GM12891 (cell line): ENCODE results near the gene ZBTB14.

Source experiments
- DNase-seq: peaks from one replicate; pipeline ENCODE4 v3.0.0; 2011; ENCODE audit warnings: low spot score; ENCODE audit not compliant: insufficient read length
- FAIRE-seq: peaks from 2 replicates; lab custom pipeline; 2011; peaks lifted over from hg19 to GRCh38; lab: Jason Lieb, UNC
- PAX5 ChIP-seq: IDR thresholded peaks from 2 replicates; pipeline ENCODE4 v1.6.1; 2011; ENCODE audit warnings: low read length, moderate library complexity, mild to moderate bottlenecking; ENCODE audit not compliant: insufficient read depth, severe bottlenecking
- POLR2A ChIP-seq: IDR thresholded peaks from 2 replicates; pipeline ENCODE4 v1.6.1; 2011; ENCODE audit warnings: low read depth, low read length, control low read depth
- POLR2AphosphoS5 ChIP-seq: IDR thresholded peaks from 2 replicates; pipeline ENCODE4 v1.6.1; 2011; ENCODE audit warnings: low read depth, low read length, control low read depth
- POU2F2 ChIP-seq: IDR thresholded peaks from 2 replicates; pipeline ENCODE4 v1.6.1; 2011; ENCODE audit warnings: low read depth, mild to moderate bottlenecking, control low read depth, low read length, moderate library complexity
- SPI1 ChIP-seq: IDR thresholded peaks from 2 replicates; pipeline ENCODE4 v1.6.1; 2011; ENCODE audit warnings: low read depth, low read length, control low read depth
- TAF1 ChIP-seq: IDR thresholded peaks from 2 replicates; pipeline ENCODE4 v1.6.1; 2011; ENCODE audit warnings: low read depth, low read length, control low read depth

The ZBTB14 gene

GRCh38 chr18:5266721-5267120 is 28.8 kb downstream of the ZBTB14 start:
- DNase-seq = no peak

GRCh38 chr18:5253910-5254309 is 41.6 kb downstream of the ZBTB14 start:
- TF ChIP-seq TAF1 (no peak), PAX5 (no peak), POLR2A (no peak), POLR2AphosphoS5 (no peak)
- no peak for FAIRE-seq
- DNase-seq = no peak

More at GRCh38 chr18:5266721-5267120, 28.8 kb downstream of the ZBTB14 start:
- TF ChIP-seq TAF1 (no peak), POLR2A (no peak), POLR2AphosphoS5 (no peak), POU2F2 (no peak), PAX5 (no peak), SPI1 (no peak)
- no peak for FAIRE-seq

- FAIRE-seq = no peak
- no peak for DNase-seq
These were observed 44.4 kb downstream of the ZBTB14 start for GRCh38 chr18:5251117-5251516.

GRCh38 chr18:5250603-5251002 is 44.9 kb downstream of the ZBTB14 start:
- no peak for TF ChIP-seq SPI1
- no peak for TF ChIP-seq PAX5
- TF ChIP-seq POU2F2 = no peak
- no peak for TF ChIP-seq POLR2AphosphoS5
- no peak for TF ChIP-seq TAF1
- TF ChIP-seq POLR2A = no peak
- DNase-seq (no peak), FAIRE-seq (no peak)

More at GRCh38 chr18:5251117-5251516, 44.4 kb downstream of the ZBTB14 start:
- TF ChIP-seq SPI1 (no peak), POLR2A (no peak), POU2F2 (no peak), PAX5 (no peak), TAF1 (no peak), POLR2AphosphoS5 (no peak)

- DNase-seq = no peak
- no peak for FAIRE-seq
- TF ChIP-seq POLR2AphosphoS5 (no peak), SPI1 (no peak), POLR2A (no peak), PAX5 (no peak), TAF1 (no peak)
These were observed 50.6 kb downstream of the ZBTB14 start for GRCh38 chr18:5244941-5245340.

- FAIRE-seq = no peak
- TF ChIP-seq POLR2AphosphoS5 (no peak), POU2F2 (no peak), TAF1 (no peak), POLR2A (no peak), PAX5 (no peak), SPI1 (no peak)
- DNase-seq = no peak
These were observed 56.1 kb downstream of the ZBTB14 start for GRCh38 chr18:5239447-5239846.
